K562 (cell line): Measurements from ENCODE around the gene CYSTM1. TPM values are rescaled to one million over a fixed set of nuclear protein-coding genes. Genes with fewer than 3 reads are reported as not detected.

Experiments used
- ARID1B ChIP-seq: fragments of 450-650 bp; IDR thresholded peaks from 2 replicates; pipeline ENCODE4 v1.6.1; 2016; ENCODE audit warnings: antibody characterized with exemption, mild to moderate bottlenecking, inconsistent platforms
- ATF1 ChIP-seq, 2 experiments: fragments of 450-650 bp in 1 of 2; IDR thresholded peaks; 2 replicates each; pipeline ENCODE4 v1.6.1; 2016; ENCODE audit warnings: missing compliant biosample characterization in 1 of 2, missing genetic modification characterization in 1 of 2
- CBFA2T3 ChIP-seq: fragments of 450-650 bp; IDR thresholded peaks from 2 replicates; pipeline ENCODE4 v1.6.1; 2017
- CC2D1A ChIP-seq: fragments of 450-650 bp; IDR thresholded peaks from 2 replicates; pipeline ENCODE4 v1.6.1; 2017; ENCODE audit warnings: mild to moderate bottlenecking
- HES1 ChIP-seq: fragments of 450-650 bp; IDR thresholded peaks from 2 replicates; pipeline ENCODE4 v1.6.1; 2016; ENCODE audit warnings: low read depth, mild to moderate bottlenecking, moderate library complexity
- HNRNPUL1 ChIP-seq: fragments of 200-400 bp; formaldehyde crosslinking; IDR thresholded peaks from 2 replicates; pipeline ENCODE4 v1.6.1; 2017; ENCODE audit warnings: low read length
- MEIS2 ChIP-seq: fragments of 450-650 bp; IDR thresholded peaks from 2 replicates; pipeline ENCODE4 v1.6.1; 2014; ENCODE audit warnings: mild to moderate bottlenecking; ENCODE audit not compliant: partially characterized antibody
- MTA3 ChIP-seq: fragments of 450-650 bp; formaldehyde crosslinking; IDR thresholded peaks from 2 replicates; pipeline ENCODE4 v1.6.1; 2017; ENCODE audit warnings: mild to moderate bottlenecking, borderline replicate concordance
- NCOA2 ChIP-seq, 2 experiments: fragments of 450-650 bp; IDR thresholded peaks; 2 replicates each; pipeline ENCODE4 v1.6.1; 2018; ENCODE audit warnings: mild to moderate bottlenecking in 2 of 2, moderate library complexity in 1 of 2; ENCODE audit not compliant: partially characterized antibody in 2 of 2
- NEUROD1 ChIP-seq: fragments of 150-350 bp; IDR thresholded peaks from 2 replicates; pipeline ENCODE4 v1.6.1; 2014; ENCODE audit warnings: borderline replicate concordance, low read length, low read depth; ENCODE audit not compliant: partially characterized antibody
- PRDM10 ChIP-seq: fragments of 450-650 bp; IDR thresholded peaks from 2 replicates; pipeline ENCODE4 v1.6.1; 2018; ENCODE audit not compliant: partially characterized antibody
- RAD51 ChIP-seq: fragments of 450-650 bp; IDR thresholded peaks from 2 replicates; pipeline ENCODE4 v1.7.1; 2016; ENCODE audit warnings: low read depth, mild to moderate bottlenecking, borderline replicate concordance
- SMAD4 ChIP-seq: fragments of 250-450 bp; sonication (Bioruptor Pico); conservative IDR thresholded peaks from 2 replicates; pipeline ENCODE4 v1.8.0; 2021; ENCODE audit warnings: inconsistent platforms, mild to moderate bottlenecking, moderate library complexity
- SRF ChIP-seq, 2 experiments: fragments of 250-450, 450-650 bp in 1 of 2; sonication (Bioruptor Pico) in 1 of 2; sonication (generic) in 1 of 2; formaldehyde crosslinking; IDR thresholded peaks; 2 replicates each; pipeline versions ENCODE4 v1.5.0 to v1.5.1; 2020 to 2022; ENCODE audit warnings: mild to moderate bottlenecking in 1 of 2, missing genetic modification reagents in 1 of 2
- TCF3 ChIP-seq: sonication (generic); formaldehyde crosslinking; IDR thresholded peaks from 2 replicates; pipeline ENCODE4 v1.4.0; 2020; ENCODE audit warnings: mild to moderate bottlenecking, missing genetic modification reagents
- TSC22D4 ChIP-seq: fragments of 450-650 bp; IDR thresholded peaks from 2 replicates; pipeline ENCODE4 v1.6.1; 2016; ENCODE audit warnings: missing genetic modification characterization, missing biosample characterization, control low read depth
- XRCC3 ChIP-seq: fragments of 450-650 bp; IDR thresholded peaks from 2 replicates; pipeline ENCODE4 v1.6.1; 2017; ENCODE audit warnings: mild to moderate bottlenecking, moderate library complexity
- ZBTB26 ChIP-seq: fragments of 450-650 bp; formaldehyde crosslinking; IDR thresholded peaks from 2 replicates; pipeline ENCODE4 v1.4.0; 2022; ENCODE audit warnings: missing genetic modification characterization
- ZNF133 ChIP-seq: fragments of 250-450 bp; sonication (Bioruptor Pico); IDR thresholded peaks from 2 replicates; pipeline ENCODE4 v1.4.0; 2020; ENCODE audit warnings: mild to moderate bottlenecking
- ZNF212 ChIP-seq: fragments of 450-650 bp; formaldehyde crosslinking; IDR thresholded peaks from 2 replicates; pipeline ENCODE4 v1.4.0; 2020; ENCODE audit warnings: mild to moderate bottlenecking
- ZNF224 ChIP-seq: sonication (generic); formaldehyde crosslinking; IDR thresholded peaks from 2 replicates; pipeline ENCODE4 v1.8.0; 2022; ENCODE audit warnings: mild to moderate bottlenecking, missing genetic modification reagents
- ZNF347 ChIP-seq: fragments of 450-650 bp; formaldehyde crosslinking; IDR thresholded peaks from 2 replicates; pipeline ENCODE4 v1.4.0; 2020; ENCODE audit warnings: low read depth, mild to moderate bottlenecking, moderate library complexity
- ZNF431 ChIP-seq: sonication (generic); formaldehyde crosslinking; IDR thresholded peaks from 2 replicates; pipeline ENCODE4 v1.8.0; 2022; ENCODE audit warnings: mild to moderate bottlenecking, missing genetic modification reagents
- ZNF436 ChIP-seq: fragments of 250-450, 450-650 bp; sonication (Bioruptor Pico); formaldehyde crosslinking; IDR thresholded peaks from 2 replicates; pipeline ENCODE4 v1.7.0; 2020; ENCODE audit warnings: mild to moderate bottlenecking
- polyA plus RNA-seq, 8 experiments: library from polyadenylated mRNA; depleted of rRNA in 4 of 8; stranded (reverse) in 5 of 8; unstranded in 3 of 8; fragments of >200 nt; fragmentation: Nextera tagmentation in 2 of 8; fragmentation: Illumina TruSeq in 1 of 8; extraction: Ambion mirVana in 2 of 8; extraction: Trizol in 1 of 8; gene quantifications; 2 replicates each; pipeline versions ENCODE4 v1.2.1 to v1.2.3, GENCODE V29; 2011 to 2014; ENCODE audit warnings: inconsistent platforms in 1 of 8, missing spikeins in 1 of 8
- total RNA-seq, 7 experiments: library from RNA; depleted of rRNA in 6 of 7; stranded (reverse); fragments of >200 nt in 6 of 7; fragmentation: Illumina TruSeq in 2 of 7; extraction: Trizol in 2 of 7; gene quantifications; 2 replicates each; pipeline versions ENCODE4 v1.2.1 to v1.2.3, GENCODE V29; 2011 to 2021; ENCODE audit warnings: low replicate concordance in 1 of 7

The CYSTM1 gene
- total and polyA plus RNA-seq, 9 of the 15 experiments (the other 6 are each of a cell fraction or from before 2014, with no cell fraction given), result 76.1 to 422 (median 108) TPM

GRCh38 chr5:140189977-140190871, 15.2 kb downstream of the CYSTM1 start (continued):
- TF ChIP-seq NEUROD1, result peak; percentile 31
- peak; percentile 86 for TF ChIP-seq ARID1B
- TF ChIP-seq NCOA2 (IDR thresholded peaks at IDR 0.05; ENCODE audit: partially characterized antibody in 2 of 2), result no peak
- peak; percentile 70 for TF ChIP-seq TCF3 (CRISPR knock-in tag)
- no peak for TF ChIP-seq ZNF436 (CRISPR knock-in tag)
- peak; percentile 25; the same call in 1 of the 2 replicates for TF ChIP-seq RAD51
- no peak for TF ChIP-seq ZBTB26 (CRISPR knock-in tag)
- TF ChIP-seq CC2D1A, result no peak
- no peak for TF ChIP-seq ZNF431 (CRISPR knock-in tag)
- no peak for TF ChIP-seq HNRNPUL1
- no peak for TF ChIP-seq ZNF212
- no peak for TF ChIP-seq ZNF224 (CRISPR knock-in tag)
- TF ChIP-seq MTA3, result 0 out of 2 replicates have a peak, but pooled peaks have one; percentile 33
- TF ChIP-seq MEIS2, result peak; percentile 52
- no peak for TF ChIP-seq SRF (CRISPR knock-in tag; IDR thresholded peaks at IDR 0.05)
- TF ChIP-seq XRCC3, result no peak
- no peak for TF ChIP-seq ZNF133 (CRISPR knock-in tag)
- TF ChIP-seq SMAD4, result no peak; the same call in 1 of the 2 replicates
- peak; percentile 72 for TF ChIP-seq HES1
- TF ChIP-seq PRDM10, result no peak
- TF ChIP-seq ZNF347 (CRISPR knock-in tag), result no peak
- peak; percentile 71 for TF ChIP-seq CBFA2T3
- no peak for TF ChIP-seq TSC22D4 (tag)
- TF ChIP-seq ATF1 (CRISPR knock-in tag; IDR thresholded peaks at IDR 0.05), result no peak
- TF ChIP-seq ATF1 (tag; IDR thresholded peaks at IDR 0.05), result peak; percentile 51; the same call in 1 of the 2 replicates
